HG02938 (cell line): ENCODE data around the gene ABTB1.

ENCODE experiments used
- ATAC-seq: cut with Tn5 transposase; IDR thresholded peaks from one replicate; pipeline ENCODE4 v1.9.1; 2021; ENCODE audit warnings: mild to moderate bottlenecking, moderate library complexity; ENCODE audit not compliant: unreplicated experiment

ABTB1 gene

DNA sequence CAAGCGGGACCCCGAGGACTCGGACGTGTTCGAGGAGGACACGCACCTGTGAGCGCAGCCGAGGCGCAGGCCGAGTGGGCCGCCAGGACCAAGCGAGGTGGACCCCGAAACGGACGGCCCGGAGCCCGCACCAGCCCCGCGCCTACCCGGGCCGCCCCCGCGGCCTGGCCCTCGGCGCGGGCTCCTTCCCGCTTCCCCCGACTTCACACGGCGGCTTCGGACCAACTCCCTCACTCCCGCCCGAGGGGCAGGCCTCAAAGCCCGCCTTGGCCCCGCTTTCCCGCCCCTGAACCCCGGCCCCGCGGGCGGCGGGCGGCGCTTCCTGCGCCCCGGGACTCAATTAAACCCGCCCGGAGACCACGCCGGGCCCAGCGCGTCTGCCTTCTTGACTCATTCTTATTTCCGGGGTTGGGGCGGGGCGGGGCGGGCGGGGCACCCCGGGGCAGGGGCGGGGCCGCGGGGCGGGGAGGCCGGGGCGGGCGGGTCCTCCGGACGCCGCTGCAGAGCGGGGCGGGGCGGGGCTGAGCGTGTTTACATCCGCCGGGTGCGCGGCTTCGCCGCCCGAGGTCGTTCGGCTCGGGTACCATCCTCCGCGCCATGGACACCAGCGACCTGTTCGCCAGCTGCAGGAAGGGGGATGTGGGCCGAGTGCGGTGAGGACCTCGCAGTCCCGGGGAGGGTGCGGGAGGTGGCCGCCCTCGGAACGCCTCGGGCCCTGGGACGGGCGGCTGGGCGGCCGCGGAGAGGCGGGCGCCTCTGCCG, at the start of gene ABTB1:
Gene ABTB1, plus strand, starts transcription at position 524 of the 762 bp plus-strand sequence. Its CDS starts 74 bp downstream, at position 598.
- ATAC-seq: peak; percentile 67

GRCh38 chr3:127624063-127624462, 48.7 kb upstream of the ABTB1 start:
- ATAC-seq: no peak

DNA sequence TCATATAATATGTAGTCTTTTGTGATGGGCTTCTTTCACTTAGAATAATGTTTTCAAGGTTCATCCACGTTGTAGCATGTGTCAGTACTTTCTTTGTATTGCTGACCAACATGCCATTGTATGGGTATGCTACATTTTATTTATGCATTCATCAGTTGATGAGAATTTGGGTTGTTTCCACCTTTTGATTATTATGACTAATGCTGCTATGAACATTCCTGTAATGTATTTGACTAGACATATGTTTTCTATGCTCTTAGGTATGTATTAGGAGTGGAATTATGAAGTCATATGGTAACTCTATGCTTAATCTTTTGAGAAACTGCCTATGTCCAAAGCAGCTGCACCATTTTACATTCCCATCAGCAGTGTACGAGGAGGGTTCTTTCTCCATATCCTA, 46.9 kb upstream of the ABTB1 start:
- ATAC-seq: no peak

DNA sequence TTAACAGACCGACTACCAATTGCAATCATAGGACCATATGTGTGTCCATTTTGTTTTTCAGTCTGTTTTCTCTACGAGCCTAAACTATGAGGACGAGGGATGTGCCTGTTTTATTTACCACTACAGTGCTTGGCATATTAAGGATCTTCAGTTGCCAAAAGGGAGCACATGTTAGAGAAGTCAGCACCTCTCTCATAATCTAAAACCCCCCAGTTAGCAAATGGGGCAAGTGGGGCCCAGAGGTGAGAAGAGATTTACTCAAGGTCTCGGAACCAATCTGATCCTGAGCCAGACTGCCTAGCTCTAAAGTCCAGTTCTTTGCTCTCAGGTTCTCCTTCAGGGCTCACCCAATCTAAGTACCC, 44.3 kb upstream of the ABTB1 start:
- no peak for ATAC-seq

DNA sequence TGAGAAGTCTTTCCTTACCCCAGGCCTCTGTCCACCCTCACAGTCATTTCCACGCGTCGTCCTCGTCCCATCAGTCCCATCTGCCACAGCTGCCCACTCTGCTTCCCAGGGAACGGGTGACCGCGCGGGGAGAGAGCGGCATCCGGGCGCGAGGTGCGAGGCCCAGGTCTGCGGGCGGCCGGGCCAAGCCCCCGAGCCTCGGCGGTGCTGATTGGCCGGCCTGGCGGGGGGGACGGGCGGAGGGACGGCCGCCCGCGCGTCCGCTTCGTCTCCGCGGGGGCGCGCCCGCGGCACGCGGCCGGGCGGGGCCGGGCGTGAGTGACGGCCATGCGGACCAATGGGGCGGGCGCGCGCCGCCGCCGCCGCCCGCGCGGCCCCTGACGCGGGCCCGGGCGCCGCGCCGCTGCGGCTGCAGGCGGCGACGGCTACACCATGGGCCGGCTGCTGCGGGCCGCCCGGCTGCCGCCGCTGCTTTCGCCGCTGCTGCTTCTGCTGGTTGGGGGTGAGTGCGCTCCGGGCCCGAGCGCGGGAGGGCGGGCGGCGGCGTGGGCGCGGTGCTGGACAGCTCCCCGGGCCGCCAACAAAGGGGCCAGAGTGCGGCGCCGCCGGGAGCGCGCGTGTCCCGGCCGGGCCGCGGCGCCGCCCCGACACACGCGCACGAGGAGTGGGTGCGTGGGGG, 43.8 kb upstream of the ABTB1 start, which contains the start of gene PODXL2:
Gene PODXL2, plus strand, starts transcription at position 398 of the 679 bp plus-strand sequence. Its CDS starts 35 bp downstream, at position 433.
- no peak for ATAC-seq

DNA sequence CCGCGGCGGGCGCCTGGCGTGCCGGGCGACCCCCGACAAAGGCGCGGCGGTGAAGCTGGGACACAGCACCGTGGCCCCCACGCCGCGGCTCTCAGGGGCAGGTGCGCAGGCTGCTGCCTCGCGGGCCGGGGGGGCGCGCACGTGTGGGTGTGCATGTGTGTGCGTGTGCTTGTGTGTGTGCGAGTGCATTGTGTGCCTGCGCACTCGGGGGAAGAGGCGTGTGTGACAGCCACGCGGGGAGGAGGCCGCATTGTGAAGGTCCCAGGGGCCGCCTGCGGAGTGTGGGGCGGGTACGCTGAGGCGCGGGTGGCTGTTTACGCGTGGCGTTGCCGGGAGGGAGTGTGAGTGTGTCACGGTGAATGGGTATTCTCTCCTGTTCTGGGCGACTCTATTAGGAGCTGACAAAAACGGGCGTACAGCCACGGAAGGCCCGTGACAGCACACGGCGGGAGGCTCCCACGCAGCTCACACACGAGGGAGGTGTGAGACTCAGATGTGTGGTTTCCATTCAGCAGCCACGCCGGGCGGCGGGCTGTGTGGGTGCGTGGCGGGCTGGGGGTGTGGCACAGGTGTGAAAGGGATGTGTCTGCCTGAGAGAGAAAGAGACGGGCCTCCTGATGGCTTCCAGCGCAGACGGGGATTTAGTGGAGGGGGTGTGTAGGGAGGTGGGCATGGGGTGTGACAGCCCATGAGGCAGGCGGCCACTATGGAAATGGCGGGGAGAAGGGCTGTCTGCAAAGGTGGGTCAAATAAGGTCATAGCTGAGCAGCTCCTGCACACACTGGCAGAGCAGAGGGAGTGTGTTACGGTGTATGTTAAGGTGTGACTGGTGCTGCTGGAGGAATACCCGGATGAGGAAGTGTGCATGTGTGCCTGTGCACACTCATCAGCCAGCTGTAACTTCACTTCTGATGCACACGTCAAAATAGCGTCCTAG, 43.0 kb upstream of the ABTB1 start:
- ATAC-seq: no peak

DNA sequence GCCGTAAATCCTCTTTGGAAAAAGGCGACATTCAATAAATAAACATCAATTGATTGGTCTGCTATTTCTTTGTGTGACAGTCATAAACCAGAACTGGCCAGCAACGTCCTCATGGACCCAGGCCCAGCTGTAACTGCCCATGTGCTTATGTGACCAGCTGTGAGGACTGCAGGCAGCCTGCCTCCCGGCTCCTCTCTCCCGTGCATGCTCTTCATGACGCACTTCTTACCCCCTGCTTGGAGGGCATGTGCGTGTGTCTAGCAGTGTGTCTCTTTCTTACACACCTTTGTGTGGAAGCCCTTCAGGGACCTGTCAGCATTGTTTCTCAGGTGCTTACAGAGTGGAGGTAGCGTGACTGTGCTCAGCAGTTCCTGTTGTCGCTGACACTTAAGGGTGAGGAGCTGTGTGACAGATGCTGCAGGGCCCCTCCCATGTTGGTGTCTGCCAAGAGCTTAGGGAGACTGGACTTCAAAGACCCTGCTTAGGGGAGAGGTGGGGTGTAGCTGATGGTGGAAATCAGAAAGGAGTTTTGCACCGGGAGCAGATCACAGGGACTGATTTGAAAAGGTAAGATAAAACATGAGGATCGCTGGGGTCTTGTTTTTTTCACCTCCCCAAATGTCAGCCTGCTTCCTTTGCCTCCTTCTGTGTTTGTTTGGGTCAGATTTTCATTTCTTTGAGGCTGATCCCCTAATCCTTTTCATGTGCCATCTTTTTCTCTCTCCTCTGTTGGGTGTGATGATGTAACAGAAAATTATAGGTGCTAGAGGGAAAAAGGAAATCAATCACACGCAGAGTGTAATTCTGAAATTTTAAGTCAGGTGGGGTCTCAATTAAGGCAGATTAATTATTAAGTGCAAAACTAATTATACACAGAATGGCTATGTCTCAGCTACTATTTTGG, 41.7 kb upstream of the ABTB1 start:
- ATAC-seq: no peak

GRCh38 chr3:127632035-127632820, 40.5 kb upstream of the ABTB1 start:
- no peak for ATAC-seq

GRCh38 chr3:127634653-127635052, 38.1 kb upstream of the ABTB1 start:
- ATAC-seq: no peak

DNA sequence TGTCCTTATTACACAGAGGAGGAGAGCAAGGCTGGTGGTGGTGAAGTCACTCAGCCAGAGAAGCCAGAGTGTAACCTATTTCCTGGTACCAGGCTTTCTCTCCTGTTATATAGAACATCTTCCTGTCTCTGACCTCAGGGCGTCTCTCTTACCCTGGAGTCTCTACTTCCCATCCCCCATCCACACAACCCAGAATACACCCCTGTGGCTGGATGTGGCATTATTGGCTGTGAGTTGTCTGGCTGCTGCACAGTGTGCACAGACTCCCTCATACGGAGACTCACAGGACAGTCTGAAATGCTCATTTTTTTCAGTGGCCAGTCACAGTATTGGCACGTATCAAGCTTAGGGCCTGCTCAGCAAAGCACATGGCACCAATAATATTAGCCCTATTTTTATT, 35.2 kb upstream of the ABTB1 start:
- ATAC-seq: no peak

DNA sequence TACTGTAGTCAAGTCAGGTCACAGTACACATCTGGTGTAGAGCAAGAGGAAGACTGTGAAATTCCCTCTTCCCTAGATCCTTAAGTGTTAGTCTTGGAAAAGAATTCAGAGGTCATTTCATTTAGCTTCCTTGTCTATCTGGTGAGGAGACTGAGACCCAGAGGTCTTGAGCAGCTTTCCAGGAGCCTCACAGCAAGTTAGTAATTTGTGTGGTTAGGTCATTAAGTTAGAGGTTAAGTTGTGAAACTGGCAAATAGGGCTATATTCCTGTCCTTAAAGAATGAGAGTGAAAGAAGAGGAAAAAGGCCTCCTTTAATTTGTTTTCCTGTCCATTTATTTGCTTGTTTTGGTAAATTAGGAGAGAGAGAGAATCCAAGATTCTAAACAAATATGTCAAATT, 34.8 kb upstream of the ABTB1 start:
- no peak for ATAC-seq

DNA sequence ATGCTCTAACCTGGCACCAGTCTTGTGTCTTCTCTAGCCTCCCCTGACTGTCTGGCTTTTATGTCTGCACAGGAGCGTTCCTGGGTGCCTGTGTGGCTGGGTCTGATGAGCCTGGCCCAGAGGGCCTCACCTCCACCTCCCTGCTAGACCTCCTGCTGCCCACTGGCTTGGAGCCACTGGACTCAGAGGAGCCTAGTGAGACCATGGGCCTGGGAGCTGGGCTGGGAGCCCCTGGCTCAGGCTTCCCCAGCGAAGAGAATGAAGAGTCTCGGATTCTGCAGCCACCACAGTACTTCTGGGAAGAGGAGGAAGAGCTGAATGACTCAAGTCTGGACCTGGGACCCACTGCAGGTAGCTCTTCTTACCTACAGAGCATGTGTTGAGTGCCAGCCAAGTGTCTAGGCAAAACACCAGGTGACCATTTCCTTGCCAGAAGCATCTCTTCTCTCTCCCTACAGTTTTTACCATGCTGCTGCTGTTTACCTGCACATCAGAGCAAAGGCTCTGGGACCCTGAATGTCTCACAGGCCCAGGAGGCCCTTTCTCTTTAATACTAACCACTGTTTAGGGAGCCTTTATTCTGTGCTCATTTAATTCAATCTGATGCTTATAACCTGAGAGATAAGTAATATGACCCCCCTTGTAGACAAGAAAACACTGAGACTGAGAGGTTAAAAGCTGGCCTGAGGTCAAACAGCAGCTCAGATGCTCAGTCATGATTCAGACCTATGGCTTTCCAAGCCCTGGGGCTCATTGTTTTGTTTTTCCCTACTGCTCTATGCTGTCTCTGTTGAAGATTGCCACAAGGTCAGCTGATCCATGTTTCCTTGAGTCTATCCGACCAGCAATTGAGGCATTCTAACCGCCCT, 33.3 kb upstream of the ABTB1 start:
- no peak for ATAC-seq

GRCh38 chr3:127640042-127640355, 32.8 kb upstream of the ABTB1 start:
- no peak for ATAC-seq

- ATAC-seq: no peak
These were observed 27.9 kb upstream of the ABTB1 start for GRCh38 chr3:127644641-127645370.

- ATAC-seq: no peak
These were observed 27.3 kb upstream of the ABTB1 start for GRCh38 chr3:127645371-127646015.

DNA sequence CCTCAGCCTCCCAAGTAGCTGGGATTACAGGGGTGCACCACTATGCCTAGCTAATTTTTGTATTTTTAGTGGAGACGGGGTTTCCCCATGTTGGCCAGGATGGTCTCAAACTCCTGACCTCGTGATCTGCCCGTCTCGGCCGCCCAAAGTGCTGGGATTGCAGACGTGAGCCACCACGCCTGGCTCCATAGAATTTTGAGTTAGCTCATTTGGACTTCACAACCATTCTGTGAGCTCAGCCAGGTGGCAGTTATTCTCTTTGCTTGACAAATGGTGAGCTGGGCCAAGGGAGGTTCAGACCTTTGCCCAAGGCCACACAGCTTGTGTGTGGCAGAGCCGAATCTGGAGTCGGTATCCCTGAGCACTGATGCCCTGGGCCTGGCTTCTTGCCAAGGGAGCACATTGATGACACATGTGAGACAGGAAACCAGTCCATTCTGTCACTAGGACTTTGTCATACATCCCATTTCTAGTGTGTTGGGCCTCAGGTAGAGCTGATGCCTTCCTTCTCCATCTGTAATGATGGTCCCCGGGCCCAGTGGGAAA, 26.2 kb upstream of the ABTB1 start:
- ATAC-seq: no peak

- no peak for ATAC-seq
These were observed 25.4 kb upstream of the ABTB1 start for GRCh38 chr3:127647166-127647844.
